Bone marrow (tissue), 2 donors: ENCODE measurements around the gene CCNI.
"Not testable (repeated sequence)": the region's sequence is repeated elsewhere in the genome, so short reads cannot be mapped to it uniquely, and the experiment has no call there.

Source experiments
- DNase-seq, 2 donors: peaks; one replicate each; lab custom pipeline; 2025; lab: John Stamatoyannopoulos, UW

The CCNI gene

DNA sequence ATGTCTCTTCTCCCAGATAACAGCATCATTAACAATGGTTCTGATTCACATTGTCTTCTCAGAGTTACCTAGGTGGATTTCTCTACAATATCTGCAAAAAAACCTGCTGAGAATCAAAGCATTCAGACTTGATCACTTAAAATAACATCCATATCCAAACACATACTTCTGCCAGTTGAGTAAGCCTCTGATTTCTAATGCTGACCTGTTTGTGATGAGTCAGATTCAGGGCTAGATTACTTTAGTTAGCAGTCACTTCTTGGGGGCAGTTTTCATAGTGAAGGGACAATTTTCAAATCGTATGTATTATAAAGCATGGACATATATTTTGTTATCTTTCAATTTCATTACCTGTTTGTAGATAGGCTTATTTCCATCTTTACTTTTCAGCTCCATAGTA lies 35.5 kb downstream of the CCNI start:
- no peak for DNase-seq

DNA sequence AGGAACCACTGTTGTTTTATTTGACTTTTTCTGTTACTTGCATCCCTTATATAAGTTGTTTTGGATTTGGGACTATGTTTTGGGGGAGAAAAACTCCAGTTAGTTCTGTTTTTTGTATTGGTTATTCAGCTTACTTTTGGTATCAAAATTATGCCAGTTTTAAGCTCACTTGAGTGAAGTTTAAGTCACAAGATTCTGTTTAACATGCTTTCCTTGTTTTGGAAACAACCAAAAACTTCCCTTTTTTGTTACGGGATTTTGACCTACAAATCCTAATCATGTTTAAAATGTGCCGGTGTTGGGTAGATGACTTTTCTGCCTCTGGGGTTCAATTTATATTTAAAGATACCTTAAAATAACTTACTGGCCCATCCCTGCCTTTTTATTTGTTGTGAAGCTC lies 36.0 kb downstream of the CCNI start:
- no peak for DNase-seq

DNA sequence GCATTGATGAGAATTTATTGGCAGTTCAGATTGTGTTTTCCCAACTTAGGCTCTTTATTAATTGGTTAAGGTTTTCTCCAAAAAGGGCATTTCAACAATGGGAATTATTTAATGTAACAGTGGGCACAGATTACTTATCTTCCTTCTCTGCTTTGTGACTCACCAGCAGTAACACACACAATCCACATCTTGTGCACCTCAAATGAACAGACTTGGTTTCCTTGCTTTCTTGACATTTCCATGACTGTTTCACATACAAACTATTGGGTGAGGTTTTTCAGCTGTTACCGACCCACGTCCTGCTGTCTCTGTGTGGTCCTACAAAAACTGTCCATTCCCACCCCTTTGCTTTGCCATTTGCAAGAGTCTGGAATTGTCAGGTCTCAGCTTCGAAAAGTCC lies 38.1 kb downstream of the CCNI start:
- no peak for DNase-seq

DNA sequence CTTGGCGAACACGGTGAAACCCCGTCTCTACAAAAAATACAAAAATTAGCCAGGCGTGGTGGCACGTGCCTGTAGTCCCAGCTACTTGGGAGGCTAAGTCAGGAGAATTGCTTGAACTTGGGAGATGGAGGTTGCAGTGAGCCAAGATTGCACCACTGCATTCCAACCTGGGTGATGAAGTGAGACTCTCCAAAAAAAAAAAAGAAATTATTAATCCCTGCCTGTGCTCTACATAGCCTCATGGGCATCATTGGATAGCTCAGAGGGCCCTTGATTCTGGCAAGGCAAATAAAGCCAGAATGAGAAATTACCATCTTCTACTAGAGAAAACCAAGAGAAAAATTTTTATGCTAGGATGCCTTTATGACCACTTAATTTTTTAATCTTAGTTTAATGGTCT lies 38.6 kb downstream of the CCNI start:
- DNase-seq = not testable (repeated sequence)

DNA sequence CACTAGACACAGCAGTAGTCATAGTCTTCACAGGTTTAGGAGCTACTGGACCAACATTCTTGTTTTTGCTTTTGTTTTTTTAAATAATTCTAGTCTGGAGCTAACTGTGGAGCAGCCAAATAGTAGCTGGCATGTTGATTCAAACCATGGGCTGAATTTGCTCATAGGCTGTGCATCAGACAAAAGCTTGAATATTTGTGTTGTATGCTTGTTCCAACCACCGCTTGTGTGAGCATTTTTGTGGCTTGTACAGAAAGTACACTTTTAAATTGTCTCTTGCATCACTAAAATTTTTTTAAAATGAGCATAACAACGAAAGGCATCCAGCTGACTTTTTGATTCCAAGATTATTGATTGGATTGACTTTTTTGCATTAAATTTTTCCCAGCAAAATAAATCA lies 39.6 kb downstream of the CCNI start:
- DNase-seq = no peak

DNA sequence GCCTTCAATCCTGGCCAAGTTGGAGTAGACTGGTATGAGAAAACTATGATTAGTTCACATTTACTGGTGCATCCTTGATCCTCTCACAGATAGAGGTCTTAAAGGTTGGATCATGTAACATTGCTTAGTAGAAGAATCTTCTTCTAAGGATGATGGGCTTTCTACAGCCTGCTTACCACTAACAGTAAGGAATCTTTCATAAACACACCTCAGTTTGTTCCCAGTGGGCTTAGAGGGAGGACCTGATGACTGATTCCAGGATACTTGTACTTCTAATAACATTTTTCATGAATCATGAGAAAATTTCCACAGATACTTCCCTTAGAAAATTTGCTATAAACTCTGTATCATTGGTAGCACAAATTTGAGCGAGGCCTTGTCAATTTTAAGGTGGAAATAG lies 40.6 kb downstream of the CCNI start:
- DNase-seq = no peak

DNA sequence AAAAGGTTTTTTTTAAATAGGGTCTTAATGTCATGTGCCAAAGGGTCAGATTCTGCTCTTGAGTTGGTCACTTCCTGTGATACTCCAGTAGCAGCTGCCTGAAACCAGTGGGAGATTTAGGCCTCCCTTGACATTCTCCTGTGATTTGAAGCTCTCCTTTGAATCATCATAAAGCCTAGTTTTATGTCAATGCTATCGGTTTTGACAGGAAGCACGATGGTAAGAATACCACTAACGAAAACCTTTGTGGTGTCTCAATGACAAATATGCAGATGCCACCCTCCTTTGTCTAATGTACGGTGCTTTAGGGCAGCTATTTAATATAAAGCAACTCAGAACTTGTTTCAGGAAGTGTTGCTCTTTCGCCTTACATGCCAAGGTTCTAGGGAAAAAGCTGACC lies 44.2 kb downstream of the CCNI start:
- no peak for DNase-seq

DNA sequence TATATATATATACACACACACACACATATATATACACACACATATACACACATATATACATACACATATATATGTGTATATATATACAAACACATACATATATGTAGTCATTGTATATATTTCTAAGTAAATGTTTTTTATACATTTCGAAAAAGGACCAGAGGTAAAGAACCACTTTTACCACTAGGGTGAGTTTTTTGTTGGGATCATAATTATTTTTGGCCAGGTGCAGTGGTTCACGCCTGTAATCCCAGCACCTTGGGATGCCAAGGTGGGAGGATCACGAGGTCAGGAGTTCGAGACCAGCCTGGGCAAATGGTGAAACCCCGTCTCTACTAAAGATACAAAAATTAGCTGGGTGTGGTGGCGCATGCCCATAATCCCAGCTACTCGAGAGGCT lies 46.0 kb downstream of the CCNI start:
- not testable (repeated sequence) for DNase-seq

DNA sequence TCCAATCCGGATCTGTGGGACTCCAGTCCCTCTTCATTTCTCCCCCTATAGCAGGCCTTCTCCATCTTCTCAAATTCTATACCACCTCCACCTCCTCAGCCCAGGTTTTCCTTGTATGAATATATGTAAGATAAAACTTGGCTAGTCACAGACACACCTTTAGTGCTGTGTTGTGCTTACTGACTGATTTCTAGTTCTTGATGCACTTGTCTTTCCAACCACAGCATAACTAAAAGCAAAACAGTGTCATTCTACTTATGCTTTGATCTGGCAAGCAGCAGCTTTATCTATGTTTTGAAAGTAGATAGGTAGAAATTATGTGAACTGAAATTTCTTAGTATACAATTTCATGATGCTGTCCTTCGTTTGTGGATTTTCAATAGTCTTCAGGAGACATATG lies 47.5 kb downstream of the CCNI start:
- no peak for DNase-seq

DNA sequence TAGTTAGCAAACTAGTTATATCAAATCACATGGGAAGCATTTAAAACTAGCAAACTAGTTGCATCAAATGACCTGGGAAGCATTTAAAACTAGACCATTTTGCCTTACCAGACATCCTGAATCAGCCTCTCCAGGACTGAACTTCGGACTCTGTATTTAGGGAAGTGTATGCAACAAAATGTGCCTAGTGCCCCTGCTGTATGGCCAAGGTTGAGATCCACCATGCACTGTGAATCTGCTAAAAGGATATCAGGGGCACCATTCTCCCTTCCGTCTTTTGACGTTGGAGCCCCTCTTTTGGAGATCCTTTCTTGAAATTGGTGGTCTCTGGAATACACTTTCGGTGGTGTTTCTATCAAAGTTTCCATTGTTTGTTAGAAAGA lies 49.5 kb downstream of the CCNI start:
- DNase-seq = no peak

DNA sequence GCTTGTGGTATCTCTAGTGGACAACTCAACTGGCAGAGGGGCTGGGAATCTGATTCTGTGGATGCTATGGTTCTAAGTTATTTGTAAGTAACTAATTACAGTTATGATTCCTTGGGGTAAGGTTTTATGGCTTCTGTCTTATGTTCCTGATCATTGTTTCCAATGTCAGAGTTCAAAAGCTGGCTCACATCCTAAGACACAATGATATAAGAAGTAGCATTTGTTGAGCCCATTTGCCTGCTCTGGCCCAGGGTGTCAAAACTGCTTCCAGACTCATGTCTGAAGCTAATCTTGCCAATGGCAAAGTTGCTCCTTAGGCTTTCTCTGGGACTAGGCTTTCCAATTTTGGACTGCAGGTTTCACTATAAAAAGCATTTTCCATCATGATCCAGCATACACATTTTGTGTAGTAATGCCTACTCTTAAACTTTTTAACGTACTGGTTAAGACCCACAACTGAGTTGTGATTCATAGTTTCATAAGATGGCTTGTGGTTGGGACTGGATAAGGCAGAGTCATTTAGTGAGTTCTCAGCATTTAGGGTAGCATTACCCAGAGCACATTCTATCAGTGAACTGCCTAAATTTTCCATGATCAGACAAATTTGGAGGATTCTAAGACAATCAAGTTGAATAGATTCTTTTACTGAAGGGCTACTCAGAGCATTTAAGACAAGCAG lies 50.0 kb downstream of the CCNI start:
- no peak for DNase-seq

DNA sequence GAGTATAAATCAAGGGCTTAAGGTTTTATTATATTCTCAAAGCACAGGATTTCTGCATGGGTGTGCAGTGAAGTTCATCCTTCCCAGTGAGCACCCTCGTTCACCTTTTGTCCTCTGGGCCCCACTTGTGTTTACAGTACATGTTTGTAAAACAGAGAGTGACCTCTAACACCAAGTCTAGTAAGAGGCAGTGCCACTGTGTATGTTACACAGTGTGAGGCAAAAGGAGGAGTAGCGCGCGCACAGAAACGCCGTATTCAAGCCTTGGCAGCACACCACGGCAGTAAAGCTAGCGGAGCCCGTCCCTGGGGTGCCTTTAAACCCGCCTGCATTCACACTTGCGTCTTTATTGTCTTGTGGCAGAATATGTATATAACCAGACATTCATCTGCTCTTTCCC lies 51.9 kb downstream of the CCNI start:
- DNase-seq = no peak

DNA sequence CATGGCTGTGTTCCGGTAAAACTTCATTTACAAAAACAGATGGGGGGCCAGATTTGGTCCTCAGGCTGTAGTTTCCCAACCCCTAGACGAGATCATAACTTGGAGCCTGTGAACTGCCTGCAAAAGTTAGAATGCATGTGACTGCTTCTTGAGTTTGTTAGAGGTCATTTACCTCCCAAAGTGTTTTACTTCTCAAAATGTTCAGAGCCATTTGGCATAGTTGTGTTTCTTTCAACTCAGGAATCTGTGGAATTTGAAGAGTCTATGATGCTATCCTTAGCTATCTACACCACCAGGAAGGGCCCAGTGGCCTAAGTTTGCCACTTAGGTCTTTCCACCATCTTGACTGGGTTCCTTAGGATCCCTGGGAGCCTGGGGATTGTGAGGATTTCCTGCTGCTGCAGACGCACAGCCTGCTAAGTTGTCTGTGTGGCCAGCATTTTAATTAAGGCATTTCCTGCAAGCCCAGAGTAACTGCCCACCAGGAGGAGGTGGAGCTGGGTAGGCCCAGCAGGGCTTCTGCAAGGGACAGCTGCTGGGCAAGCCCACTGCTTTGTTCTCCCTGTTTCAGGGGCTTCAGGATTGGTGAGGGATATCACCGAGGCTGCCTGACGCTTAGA lies 53.1 kb downstream of the CCNI start:
- DNase-seq = no peak

DNA sequence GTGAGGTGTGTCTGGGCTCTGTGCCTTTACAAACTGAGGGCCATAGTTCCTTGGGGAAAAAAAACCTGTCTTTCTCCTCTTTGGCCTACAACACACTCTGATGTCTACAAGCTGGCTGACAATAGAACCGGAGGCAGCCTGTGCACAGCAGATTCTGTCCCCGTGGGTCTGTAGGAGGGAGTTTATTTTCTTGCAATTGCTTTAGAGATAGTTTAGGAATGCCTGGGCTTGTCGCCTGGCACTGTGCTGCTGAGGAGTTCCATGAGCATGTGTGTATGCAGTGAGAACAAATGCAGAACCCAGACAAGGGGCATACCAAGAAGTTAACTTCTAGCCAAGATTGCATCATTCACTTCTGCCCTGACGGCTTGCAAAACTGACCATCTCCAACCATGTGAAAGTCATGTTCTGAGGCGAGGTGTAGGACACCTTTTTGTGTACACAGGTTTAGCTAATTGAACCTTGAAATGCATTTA lies 54.1 kb downstream of the CCNI start:
- no peak for DNase-seq

DNA sequence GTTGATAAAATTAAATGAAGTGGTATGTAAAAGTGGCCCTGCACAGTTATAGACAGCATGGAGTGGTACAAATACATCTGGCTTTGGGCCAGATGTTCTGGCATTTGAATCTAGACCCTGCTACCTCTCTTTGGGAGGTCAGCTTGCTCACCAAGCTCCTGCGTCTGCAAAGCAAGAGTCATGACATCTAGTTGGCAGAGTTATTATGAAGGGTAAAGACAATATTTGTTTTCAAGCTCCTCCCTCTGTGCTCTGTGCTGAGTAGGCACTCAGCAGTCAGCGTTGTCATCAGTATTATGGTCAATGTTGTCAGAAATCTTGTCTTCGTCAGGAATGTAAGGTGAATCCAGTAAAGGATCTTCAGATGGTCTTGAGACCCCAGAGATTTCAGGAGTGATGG lies 55.8 kb downstream of the CCNI start:
- DNase-seq = no peak

DNA sequence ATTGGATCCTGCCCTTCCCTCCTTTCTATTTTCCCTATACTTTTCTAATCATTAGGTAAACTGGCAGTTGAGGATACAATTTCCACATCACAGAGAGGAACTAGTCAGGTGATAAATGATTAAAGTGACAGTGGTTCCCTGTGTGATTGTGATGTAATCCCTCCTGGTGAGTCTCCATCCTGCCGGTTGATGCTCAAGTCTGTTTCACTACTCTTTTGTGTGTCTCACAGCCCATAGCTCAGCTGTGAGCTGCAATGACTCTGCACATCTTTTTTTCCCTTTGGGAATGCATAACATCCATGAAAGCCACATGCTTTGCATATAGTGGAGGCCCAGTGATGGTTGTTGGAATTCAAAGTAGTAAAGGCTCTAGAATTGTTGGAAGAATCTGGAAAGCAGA lies 60.4 kb downstream of the CCNI start:
- no peak for DNase-seq

DNA sequence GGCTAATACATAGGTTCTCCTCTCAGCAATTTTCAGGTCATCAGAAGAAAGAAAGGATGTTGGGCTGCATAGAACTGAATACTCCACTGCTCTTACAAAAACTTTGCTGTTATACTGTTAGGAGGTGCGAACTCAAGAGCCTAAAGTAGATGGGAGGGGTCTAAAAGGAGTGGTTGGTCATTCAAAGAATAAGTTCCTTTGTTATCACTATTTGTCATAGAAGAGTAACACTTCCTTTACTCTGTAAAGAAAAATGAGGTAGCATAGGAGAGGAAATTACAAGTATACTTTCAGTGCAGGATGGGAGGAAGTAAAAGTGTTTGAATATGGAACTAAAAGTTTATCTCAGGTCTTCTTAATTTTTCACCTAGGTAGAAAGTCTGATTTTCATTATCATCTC lies 61.5 kb downstream of the CCNI start:
- no peak for DNase-seq

DNA sequence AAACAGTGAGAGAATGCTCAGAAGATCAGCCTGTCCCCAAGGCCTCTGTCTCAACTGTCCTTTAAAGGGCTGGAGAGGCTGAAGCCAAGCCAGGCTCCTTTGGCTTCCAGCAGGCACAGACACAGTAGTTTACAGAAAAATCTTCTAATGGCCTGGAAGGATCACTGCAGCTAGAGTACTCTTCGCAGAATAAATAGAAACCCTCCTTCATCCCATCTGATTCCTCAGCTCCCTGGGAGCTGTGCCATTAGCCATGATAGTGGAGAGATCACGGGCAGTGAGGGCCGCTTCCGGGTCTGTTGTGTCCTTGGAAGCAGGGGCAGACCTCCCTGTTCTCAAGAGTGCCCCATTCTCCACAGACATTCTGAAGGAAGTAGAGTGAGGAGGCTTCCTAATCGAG lies 63.1 kb downstream of the CCNI start:
- no peak for DNase-seq

DNA sequence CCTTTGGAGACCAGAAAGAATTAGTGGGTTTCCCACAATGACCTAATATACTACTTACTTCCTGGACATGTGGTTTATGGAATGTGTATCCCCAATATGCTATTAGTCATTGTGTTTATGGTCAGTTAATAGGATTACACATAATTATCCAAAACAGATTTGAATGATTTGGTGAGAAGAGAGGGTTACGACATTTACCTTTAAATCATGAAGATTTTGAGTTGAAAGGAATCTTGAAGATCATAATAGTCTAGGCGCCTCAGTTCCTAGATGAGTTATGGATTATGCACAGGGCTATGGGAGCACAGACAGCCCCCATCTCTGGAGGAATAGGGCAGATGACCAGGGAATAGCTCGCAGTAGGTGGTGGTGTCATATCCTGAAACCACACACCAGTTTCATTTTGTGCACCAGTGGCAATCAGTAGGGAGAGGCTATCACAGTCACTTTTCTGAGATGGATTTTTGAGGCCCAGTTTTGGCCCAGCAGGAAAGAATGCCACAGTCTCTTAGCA lies 64.9 kb downstream of the CCNI start:
- no peak for DNase-seq

DNA sequence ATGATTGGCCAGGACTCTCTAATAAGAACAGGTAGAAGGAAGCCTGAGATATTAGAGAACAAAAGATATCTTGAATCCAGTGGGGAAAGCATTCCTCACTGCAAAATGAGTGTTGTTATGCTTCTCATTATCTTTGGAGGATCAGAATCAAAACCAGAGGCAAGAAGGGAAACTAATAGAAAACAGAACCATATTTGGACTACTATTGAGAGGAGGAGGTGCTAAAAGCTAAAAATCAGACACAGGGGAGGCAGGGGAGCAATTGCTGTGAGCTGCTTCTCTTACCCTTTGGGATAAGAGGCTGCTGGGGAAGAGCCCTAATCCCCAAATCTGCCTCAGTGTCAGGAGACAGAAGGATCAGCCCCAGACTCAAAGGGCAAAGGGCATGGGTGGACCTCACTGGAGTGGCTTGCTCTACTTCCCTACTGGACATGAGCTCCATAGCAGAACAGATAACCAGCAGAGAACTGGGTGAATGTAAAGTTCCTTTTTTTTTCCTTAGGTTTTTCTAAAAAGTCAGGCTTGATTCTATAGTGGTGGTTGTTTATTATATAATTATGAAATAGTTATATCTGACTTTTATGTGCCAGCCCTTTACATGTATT lies 66.2 kb downstream of the CCNI start:
- DNase-seq = no peak

DNA sequence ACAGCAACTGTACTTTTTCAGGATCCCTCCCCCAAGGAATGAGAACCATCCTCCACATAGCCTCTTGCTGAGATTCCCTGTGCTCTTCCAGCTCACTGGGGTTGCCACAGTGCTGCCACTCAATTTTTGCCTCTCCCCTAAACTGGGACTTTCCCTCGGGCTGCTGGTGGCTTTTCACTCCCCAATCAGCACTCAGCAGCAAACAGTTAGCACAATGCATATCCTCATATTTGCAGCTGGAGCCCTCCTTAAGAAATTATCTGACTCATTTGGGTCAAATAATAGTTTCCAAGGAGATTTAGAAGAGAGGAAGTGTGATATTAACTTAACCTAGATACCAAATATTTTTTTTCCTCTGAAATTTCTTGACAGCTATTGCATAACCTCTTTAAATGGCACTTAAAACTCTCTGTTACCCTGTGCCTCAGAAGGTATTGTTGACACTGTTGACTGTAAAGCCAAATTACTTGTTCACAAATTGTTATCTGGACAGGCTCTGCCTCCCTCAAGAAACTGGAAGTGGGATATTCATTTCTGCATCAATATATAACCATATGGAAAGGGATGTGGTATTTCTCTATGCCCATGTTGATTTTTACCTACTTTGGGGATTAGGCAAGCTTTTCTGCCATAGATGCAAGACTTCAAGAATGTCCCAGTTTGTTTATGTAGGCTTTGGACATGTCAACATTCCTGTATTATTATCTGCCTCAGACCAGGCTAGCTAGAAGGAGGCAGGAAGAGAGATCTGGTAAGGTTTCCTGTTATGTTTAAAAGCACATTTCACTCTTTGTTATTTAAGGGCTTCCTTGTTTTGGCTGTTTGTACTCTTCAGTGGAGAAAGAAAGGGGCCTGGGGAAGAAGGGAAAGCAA lies 68.2 kb downstream of the CCNI start:
- peak; percentile 17 to 90 for DNase-seq

DNA sequence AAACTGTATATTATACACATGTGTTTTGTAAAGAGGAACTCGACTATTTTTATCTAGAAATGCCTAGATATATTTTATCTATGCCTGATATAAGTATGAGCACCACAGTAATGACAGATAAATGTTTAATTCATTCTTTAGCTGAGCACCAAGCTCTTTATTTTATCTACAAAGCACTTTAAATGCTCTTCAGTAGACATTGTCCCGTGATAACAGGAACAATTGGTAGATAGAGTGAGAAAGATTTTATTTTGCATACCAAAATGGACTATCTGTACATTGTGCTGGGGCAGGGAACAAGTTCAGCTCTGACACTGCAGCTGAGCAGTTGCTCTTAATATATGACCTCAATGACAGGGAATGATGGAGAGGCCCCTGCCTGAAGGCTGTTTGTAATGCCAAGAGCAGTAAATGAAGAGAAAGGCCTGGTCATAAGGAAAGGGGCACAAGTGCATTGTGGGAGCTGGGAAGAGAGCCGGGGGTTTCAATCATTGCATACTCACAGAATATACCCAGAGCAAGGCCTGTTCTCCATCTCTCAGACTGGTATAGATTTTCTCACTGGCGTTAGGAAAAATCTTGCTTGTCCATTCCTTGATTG lies 68.9 kb downstream of the CCNI start:
- no peak for DNase-seq
